DMS 273 (cell line): ENCODE results near the gene CCDC92B.
"Not testable (repeated sequence)": the region's sequence is repeated elsewhere in the genome, so short reads cannot be mapped to it uniquely, and the experiment has no call there.

Source experiments
- DNase-seq: peaks from one replicate; lab custom pipeline; 2025; ENCODE audit not compliant: unreplicated experiment; lab: John Stamatoyannopoulos, UW

Gene CCDC92B

DNA sequence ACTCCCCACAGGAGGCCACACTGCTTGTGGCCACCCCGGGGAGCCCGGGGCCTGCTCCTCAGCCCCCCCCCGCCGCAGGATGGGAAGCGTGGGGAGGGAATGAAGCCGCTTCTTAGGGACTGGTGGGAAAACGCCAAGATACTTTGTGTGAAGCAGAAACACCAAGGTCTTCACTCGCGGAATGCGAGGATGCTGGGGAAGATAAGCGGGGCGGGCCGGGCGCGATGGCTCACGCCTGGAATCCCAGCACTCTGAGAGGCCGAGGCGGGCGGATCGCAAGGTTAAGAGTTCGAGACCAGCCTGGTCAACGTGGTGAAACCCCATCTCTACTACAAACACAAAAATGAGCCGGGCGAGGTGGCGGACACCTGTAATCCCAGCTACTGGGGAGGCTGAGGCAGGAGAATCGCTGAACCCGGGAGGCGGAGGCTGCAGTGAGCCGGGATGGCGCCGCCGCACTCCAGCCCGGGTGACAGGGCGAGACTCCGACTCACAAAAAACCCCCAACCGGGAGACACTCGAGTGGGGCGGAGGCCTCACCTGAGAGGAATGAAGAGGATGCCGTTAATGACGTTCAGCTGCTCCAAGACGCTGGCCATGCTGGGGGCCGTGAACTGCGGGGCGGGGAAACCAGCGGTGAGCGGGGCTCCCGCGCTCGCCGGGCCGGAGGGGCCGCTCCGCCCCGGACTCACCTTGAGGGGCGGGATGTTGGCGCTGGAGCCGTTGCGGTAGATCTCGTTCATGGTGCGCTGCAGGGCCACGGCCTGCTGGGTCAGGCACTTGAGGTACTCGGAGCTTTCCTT lies 58.2 kb downstream of the CCDC92B start:
- DNase-seq = no peak

DNA sequence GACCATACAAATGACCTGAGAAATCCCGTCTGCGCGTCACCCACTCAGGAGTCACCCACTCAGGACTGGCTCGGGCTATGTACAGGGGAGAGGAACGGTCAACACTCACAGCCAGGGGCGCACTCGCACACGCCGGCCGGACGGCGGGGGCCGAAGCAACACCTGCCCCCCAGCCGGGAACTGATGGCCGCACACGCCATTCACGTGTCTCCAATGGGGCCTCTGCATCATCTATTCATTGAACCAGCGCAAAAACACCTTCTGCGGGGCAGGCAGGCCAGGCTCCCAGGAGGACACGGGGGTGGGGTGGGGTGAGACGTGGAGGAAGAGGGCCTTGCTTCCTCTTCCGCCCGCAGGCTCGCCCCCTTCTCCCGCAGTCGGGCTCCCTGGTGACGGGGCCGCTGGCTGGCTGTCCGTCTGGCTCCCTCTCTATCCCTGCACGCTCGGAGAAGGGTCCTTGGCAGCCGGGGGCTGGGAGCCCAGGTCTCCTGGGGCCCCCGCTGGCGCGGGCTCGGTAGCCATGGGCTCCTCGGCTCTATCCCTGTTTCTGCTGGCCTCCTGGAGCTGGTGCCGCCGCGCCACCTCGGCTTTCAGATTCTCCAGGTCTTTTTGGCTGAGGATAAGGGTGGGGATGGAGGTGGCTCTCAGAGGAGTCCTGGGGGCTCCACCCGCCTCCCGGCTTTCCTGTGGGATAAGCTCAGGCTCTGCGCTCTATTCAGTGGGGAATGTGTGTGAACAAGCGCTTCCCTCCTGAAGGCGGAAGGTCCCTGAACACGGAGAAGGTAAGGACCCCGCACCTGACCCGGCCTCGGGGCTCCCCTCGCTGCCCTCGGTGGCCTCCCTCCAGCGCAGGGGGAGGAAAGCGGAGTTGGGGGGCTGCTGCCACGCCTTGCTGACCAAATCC lies 59.0 kb downstream of the CCDC92B start:
- no peak for DNase-seq

DNA sequence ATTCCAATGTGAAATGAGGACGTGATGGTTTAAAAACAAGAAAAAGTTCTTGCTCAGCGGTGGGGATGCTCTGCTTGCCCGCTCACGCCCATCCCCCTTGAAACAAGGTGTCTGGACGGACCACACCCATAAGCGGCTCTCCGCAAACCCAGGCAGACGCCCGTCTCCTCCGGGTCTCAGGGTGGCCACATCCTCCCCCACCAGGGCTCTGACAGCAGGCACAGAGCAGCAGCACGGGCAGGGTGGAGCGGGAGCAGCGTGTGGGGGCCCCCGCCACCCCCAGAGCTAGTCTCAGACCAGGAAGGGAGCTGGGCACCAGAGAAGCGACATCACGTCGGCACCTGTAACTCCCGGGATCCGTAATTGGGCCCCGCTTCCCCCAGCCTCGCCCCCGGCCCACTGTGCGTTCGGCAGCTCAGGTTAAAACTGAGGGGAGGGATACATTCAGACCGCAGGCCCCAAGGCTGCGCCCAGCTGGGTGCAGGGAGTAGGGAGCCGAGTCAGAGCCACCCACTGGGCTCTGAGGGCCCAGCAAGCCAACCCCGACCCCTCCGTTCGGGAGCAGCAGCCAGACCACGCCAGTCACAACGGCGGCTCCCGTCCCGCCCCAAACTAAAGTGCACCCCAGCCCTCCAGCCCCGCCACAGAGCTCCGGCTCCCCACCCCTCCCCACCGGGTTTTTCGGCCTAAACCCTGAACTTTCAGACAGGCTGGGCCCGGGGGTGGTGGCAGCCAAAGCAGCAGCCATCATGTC lies 59.9 kb downstream of the CCDC92B start:
- no peak for DNase-seq

DNA sequence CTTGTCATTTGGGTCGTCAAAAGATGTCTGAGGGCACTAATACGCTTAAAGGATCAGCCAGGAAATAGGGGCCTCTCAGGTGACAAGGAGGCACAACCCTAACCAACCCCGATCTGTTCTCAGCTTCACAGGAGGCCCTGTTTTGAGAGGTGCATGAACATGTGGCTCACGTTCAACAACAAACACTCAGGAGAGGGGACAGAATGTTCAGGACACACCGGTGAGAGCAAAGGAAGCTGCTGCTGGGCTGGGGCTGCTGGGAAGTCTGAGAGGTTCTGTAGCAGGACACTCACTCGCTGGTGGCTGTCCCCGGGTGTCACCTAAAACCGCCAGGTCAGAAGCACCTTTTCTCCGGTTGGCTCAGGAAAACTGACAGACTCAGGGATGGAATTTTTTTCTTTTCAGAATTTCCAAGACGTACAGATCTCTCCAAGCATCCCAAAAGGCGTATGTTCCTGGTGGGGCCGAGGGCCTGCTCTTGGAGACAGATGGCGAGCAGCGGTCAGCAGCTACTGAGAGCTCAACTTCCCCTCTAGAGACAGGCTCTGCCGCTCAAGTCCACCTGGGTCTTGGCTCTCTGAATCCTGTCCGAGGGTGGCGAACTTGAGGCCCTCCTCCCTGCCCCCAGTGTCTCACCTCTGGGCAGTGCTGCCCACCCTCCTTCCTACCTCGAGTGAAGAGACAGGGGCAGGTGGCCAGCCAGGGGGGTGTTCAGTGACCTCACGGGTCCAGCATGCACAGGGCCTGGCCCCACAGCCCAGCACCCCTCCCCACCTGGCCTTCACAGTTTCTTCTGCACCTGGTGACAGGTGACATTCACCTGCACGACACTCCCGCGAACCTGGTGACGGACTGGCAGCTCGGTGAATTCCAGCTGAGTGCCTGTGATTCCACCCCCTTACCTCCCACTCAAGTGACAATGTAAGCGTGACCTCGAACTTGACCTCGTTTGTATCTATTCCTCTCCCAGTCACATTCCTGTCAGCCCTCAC lies 60.8 kb downstream of the CCDC92B start:
- DNase-seq = peak; percentile 30

DNA sequence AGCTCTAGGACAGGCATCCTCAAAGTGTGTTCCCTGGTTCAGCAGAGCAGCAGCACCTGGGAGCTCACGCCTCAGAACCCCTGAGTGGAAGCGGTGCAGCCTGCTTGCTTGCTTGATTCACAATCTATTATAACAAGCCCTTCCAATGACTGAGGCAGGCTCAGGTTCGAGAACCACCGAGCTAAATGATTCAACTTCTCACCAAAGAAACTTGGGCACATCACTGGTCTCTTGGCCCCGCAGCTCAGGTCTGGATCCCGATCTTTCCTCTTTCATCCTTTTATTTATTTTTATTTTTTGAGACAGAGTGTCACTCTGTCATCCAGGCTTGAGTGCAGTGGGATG lies 62.4 kb downstream of the CCDC92B start:
- no peak for DNase-seq

DNA sequence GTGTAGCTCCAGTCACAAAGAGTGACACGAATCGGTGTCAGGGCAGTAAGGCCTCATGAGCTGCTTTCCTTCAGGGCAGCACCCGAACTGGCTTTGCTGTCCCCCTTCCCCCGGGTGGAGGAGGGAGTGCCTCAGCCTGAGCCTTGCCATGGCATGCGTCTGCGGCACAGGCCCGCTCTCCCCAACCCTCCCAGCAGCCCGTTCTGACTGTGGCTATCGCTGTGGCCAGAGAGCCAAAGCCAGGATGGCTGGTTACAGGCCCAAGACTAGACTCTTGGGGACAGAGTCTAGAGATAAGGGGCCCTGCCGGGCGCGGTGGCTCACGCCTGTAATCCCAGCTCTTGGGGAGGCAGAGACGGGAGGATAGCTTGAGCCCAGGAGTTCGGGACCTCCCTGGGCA lies 63.8 kb downstream of the CCDC92B start:
- no peak for DNase-seq

DNA sequence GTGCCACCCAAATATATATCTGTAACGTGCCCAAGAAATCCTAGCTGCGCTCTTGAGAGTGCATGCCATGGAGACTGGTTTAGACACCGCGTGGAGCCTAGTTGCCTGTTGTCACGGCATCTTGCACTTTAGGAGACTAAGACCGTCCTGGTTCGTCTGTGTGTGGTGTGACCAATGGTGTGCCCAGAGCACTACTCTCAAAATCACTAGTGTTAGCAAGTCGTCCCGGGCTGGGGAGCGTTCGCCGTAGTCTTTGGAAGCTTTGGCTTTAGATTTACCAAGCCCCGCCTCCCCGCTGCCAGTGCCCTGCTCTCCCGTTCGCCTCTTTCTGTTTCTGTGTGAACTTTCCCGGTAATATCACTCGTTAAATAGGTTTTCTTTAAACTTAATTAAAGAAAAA lies 64.9 kb downstream of the CCDC92B start:
- DNase-seq = no peak

DNA sequence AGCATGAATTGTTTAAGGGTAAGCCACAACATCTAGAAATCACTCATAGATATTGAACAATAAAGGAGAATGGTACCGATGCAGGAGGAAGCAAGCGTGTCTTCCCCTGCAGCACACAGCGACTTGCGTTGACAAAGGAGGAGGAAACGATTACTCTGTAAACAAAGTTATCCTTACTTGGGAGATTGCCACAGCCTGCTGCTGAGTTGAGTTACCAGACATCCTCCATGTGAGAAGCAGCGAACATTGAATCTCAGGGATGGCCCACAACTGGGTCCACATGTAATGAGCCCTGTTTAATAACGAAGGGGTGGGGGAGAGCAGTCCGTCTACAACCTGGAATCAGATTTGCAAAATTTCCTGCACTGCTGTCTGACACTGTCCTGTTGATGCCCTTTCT lies 65.5 kb downstream of the CCDC92B start:
- DNase-seq = no peak

DNA sequence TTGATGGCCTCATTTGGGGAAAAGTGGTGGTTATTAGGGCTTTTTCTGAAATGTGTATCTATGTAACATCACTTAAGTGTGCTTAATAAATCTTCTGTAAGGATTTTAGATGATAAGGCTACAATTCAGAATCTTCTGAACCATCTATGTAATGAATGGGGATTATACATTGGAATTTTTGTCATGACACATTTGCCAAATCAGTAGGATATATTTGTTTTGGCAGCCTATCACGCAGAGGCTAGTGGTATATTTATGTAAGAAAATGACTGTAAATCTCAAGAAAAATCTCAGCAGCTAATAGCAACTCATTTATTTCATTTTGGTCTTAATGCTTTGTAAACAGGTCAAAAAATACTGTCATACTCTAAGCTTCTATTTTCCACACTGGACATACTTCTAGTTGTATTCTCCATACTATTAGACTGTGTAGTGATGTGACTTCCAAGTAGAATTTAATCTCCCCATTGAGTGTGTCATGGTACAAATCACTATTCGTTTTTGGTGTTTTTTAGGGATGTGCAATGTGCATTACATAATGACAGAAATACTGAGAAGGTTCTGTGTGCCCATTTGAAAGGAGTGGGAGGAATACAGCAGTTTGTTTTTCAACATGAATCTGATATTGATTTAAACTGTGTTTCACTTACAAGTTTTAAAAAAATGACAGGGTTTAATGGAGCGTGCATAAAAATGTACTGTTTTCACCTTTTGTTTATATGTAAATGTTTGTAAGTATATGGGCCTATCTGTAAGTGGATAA lies 67.1 kb downstream of the CCDC92B start:
- DNase-seq = no peak

DNA sequence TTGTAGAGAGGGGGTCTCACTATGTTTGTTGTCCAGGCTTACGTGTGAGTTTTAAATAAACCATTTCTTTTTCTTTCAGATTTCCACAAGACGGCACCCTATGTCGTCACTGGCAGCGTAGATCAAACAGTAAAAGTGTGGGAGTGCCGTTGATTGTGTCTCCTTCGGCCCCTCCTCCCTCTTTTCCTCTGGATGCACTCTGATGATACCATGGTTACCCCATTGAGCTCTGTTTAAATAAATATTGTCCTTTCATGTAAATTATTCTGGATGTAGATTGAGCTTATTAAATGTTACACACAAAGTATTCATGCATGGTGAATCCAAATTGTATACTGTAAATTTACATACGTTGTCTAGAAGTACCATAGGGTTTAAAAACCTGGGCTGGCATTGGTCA lies 67.8 kb downstream of the CCDC92B start:
- DNase-seq = no peak

DNA sequence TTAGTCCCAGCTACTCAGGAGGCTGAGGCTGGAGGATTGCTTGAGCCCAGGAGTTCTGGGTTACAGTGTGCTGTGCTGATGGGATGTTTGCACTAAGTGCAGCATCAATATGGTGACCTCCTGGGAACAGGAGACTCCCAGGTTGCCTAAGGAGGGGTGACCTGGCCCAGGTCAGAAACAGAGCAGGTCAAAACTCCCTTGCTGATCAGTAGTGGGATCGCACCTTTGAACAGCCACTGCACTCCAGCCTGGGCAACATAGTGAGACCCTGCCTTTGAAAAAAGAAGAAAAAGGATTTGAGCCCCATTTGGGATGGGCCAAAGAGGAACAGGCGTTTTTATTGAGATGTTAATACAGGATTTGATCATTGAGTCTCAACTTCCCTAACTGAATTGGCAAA lies 68.5 kb downstream of the CCDC92B start:
- no peak for DNase-seq

DNA sequence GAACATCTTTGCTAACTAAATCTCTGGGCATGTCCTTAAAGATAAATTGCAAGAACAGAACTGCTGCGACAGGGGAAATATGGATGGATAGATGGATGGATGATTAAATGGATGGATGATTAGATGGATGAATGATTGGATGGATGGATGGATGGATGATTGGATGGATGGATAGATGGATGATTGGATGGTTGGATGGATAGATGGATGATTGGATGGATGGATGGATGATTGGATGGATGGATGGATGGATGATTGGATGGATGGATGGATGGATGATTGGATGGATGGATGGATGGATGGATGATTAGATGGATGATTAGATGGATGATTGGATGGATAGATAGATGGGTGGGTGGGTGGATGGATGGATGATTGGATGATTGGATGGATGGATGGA lies 70.2 kb downstream of the CCDC92B start:
- not testable (repeated sequence) for DNase-seq
